HepG2 (cell line): Measurements from ENCODE around the gene RASA3. TPM values are rescaled to one million over a fixed set of nuclear protein-coding genes. Genes with fewer than 3 reads are reported as not detected.

ENCODE experiments used
- ATAC-seq: fragments of 200-7000 bp; cut with Tn5 transposase; 3 replicates; pipeline ENCODE4 v1.9.1; 2020; ENCODE audit warnings: mild to moderate bottlenecking, moderate library complexity
- BruUV-seq: library from RNA; stranded (reverse); fragments of 400-500 nt; replicated peaks from 2 replicates; lab custom pipeline; 2021; lab: Mats Ljungman, UMichigan
- CTCF ChIA-PET: fragments of 300-600 bp; formaldehyde crosslinking; extraction: SDS; loops from one replicate; lab custom pipeline; 2021; ENCODE audit warnings: low total read pairs, inconsistent platforms, low intra/inter-chr PET ratio; lab: Yijun Ruan, JAX
- POLR2A ChIA-PET: fragments of 350-600 bp; sonication (Branson Sonifier 250); formaldehyde crosslinking; loops from one replicate; lab custom pipeline; 2020; ENCODE audit warnings: antibody characterized with exemption, inconsistent platforms; lab: Yijun Ruan, JAX
- DNase-seq: peaks from one replicate; pipeline ENCODE4 v3.0.0-alpha.2; 2015; ENCODE audit warnings: low spot score
- FAIRE-seq: peaks from 3 replicates; lab custom pipeline; 2011; peaks lifted over from hg19 to GRCh38; lab: Jason Lieb, UNC
- H2AFZ ChIP-seq: one replicate; pipeline ENCODE4 v1.6.1; 2011; ENCODE audit warnings: low read length, inconsistent platforms
- H3K27ac ChIP-seq: fragments of 300-600 bp; 3 replicates; pipeline ENCODE4 v1.8.0; 2011; ENCODE audit warnings: mixed run types, mild to moderate bottlenecking, mixed read lengths, low read length, inconsistent platforms; ENCODE audit not compliant: insufficient read depth; ENCODE audit errors: extremely low read length
- H3K27me3 ChIP-seq, 2 experiments: fragments of 200-600 bp in 1 of 2; 2 replicates in 1 of 2; 3 replicates in 1 of 2; pipeline versions ENCODE4 v1.6.0 to v1.8.0; 2011; ENCODE audit warnings: low read length in 2 of 2, mild to moderate bottlenecking in 2 of 2, moderate library complexity in 2 of 2, inconsistent platforms in 1 of 2; ENCODE audit not compliant: insufficient read depth in 2 of 2, control insufficient read depth in 1 of 2
- H3K36me3 ChIP-seq, 2 experiments: fragments of 200-600 bp in 1 of 2; replicated peaks in 1 of 2; 2 replicates in 1 of 2; 3 replicates in 1 of 2; pipeline versions ENCODE4 v1.5.1 to v1.8.0; 2011; ENCODE audit warnings: low read length in 2 of 2, inconsistent platforms in 1 of 2; ENCODE audit not compliant: insufficient read depth in 2 of 2, control insufficient read depth in 1 of 2
- H3K4me1 ChIP-seq: 2 replicates; pipeline ENCODE4 v1.5.1; 2012; ENCODE audit warnings: low read length, inconsistent platforms; ENCODE audit not compliant: insufficient read depth
- H3K4me2 ChIP-seq: 2 replicates; pipeline ENCODE4 v1.6.0; 2011; ENCODE audit warnings: low read depth, low read length, inconsistent platforms
- H3K4me3 ChIP-seq, 3 experiments: fragments of 200-600 bp in 1 of 3; sonication (generic), shearing (Covaris generic) in 1 of 3; replicated peaks in 1 of 3; 2 replicates each; pipeline ENCODE4 v1.5.1; 2011 to 2016; ENCODE audit warnings: low read length in 3 of 3, inconsistent platforms in 2 of 3, low read depth in 2 of 3, mild to moderate bottlenecking in 2 of 3, control low read depth in 1 of 3, mixed read lengths in 1 of 3; ENCODE audit not compliant: insufficient read depth in 1 of 3
- H3K79me2 ChIP-seq: one replicate; pipeline ENCODE4 v1.6.1; 2011; ENCODE audit warnings: low read length, inconsistent platforms; ENCODE audit not compliant: insufficient read depth
- H3K9ac ChIP-seq: 2 replicates; pipeline ENCODE4 v1.6.0; 2011; ENCODE audit warnings: mild to moderate bottlenecking, low read depth, low read length, inconsistent platforms; ENCODE audit not compliant: insufficient read depth
- H3K9me3 ChIP-seq: 2 replicates; pipeline ENCODE4 v1.5.1; 2012; ENCODE audit warnings: mild to moderate bottlenecking, low read length
- H4K20me1 ChIP-seq: 2 replicates; pipeline ENCODE4 v1.6.0; 2011; ENCODE audit warnings: inconsistent platforms, mild to moderate bottlenecking, low read length, moderate library complexity; ENCODE audit not compliant: insufficient read depth
- ATF1 ChIP-seq: IDR thresholded peaks from 2 replicates; pipeline ENCODE4 v1.6.1; 2016; ENCODE audit warnings: mild to moderate bottlenecking, control low read depth
- CBFB ChIP-seq: sonication (generic); formaldehyde crosslinking; IDR thresholded peaks from 2 replicates; pipeline ENCODE4 v1.4.0; 2020; ENCODE audit warnings: missing genetic modification reagents
- CBX5 ChIP-seq: sonication (generic); formaldehyde crosslinking; IDR thresholded peaks from 2 replicates; pipeline ENCODE4 v1.4.0; 2020; ENCODE audit warnings: missing genetic modification reagents, borderline replicate concordance
- FOSL1 ChIP-seq: sonication (generic); formaldehyde crosslinking; IDR thresholded peaks from 2 replicates; pipeline ENCODE4 v1.9.0; 2021; ENCODE audit warnings: missing genetic modification reagents, borderline replicate concordance
- FOSL2 ChIP-seq: sonication (generic); formaldehyde crosslinking; IDR thresholded peaks from 2 replicates; pipeline ENCODE4 v1.4.0; 2020; ENCODE audit warnings: missing genetic modification reagents
- HMG20B ChIP-seq: conservative IDR thresholded peaks from 2 replicates; pipeline ENCODE4 v1.6.1; 2016; ENCODE audit warnings: missing genetic modification reagents, missing compliant biosample characterization
- MAFF ChIP-seq: IDR thresholded peaks from 2 replicates; pipeline ENCODE4 v1.6.1; 2011; ENCODE audit warnings: low read depth, low read length, improper control_type of control experiment
- MIXL1 ChIP-seq: IDR thresholded peaks from 2 replicates; pipeline ENCODE4 v1.6.1; 2016
- MYPOP ChIP-seq: sonication (generic); formaldehyde crosslinking; IDR thresholded peaks from 2 replicates; pipeline ENCODE4 v1.8.1; 2023; ENCODE audit warnings: mild to moderate bottlenecking, moderate library complexity, missing genetic modification reagents
- TRIM22 ChIP-seq: fragments of 450-650 bp; IDR thresholded peaks from 2 replicates; pipeline ENCODE4 v1.6.1; 2017
- ZFP36L2 ChIP-seq: sonication (generic); formaldehyde crosslinking; IDR thresholded peaks from 2 replicates; pipeline ENCODE4 v1.4.0; 2020; ENCODE audit warnings: missing genetic modification reagents
- ZKSCAN1 ChIP-seq: fragments of 150-350 bp; IDR thresholded peaks from 2 replicates; pipeline ENCODE4 v1.6.1; 2014; ENCODE audit warnings: low read length
- ZNF790 ChIP-seq: sonication (generic); formaldehyde crosslinking; IDR thresholded peaks from 2 replicates; pipeline ENCODE4 v1.8.0; 2022; ENCODE audit warnings: missing genetic modification reagents, mild to moderate bottlenecking, borderline replicate concordance
- WGBS: methylation state at CpG from one replicate; pipeline ENCODE4 v1.1.6; 2017; ENCODE audit warnings: low lambda C conversion rate; 5-methylcytosine and 5-hydroxymethylcytosine counted together
- in situ Hi-C: cut with HindIII; loops from 2 replicates; pipeline ENCODE4 v1.10.0; 2017; ENCODE audit warnings: low pct_unique_long_range_greater_than_20kb; ENCODE audit not compliant: extremely low pct_ligation_motif_present
- intact Hi-C: fragments of 100-400 bp; cut with micrococcal nuclease; formaldehyde crosslinking; loops from one replicate; pipeline ENCODE4 v1.10.0; 2022; ENCODE audit not compliant: unreplicated experiment
- polyA plus RNA-seq, 8 experiments: library from polyadenylated mRNA; depleted of rRNA in 3 of 8; stranded (reverse) in 7 of 8; unstranded in 1 of 8; fragments of >200 nt; fragmentation: Illumina TruSeq in 4 of 8; extraction: Trizol in 4 of 8; gene quantifications; 2 replicates each; pipeline versions ENCODE4 v1.2.1 to v1.2.3, GENCODE V29; 2011 to 2016; ENCODE audit warnings: low read depth in 4 of 8, missing spikeins in 1 of 8, mixed read lengths in 1 of 8; ENCODE audit not compliant: insufficient read depth in 1 of 8
- total RNA-seq, 5 experiments: library from RNA; depleted of rRNA; stranded (reverse); fragments of >200 nt; fragmentation: Illumina TruSeq; extraction: Trizol; gene quantifications; 2 replicates each; pipeline ENCODE4 v1.2.3, GENCODE V29; 2016; ENCODE audit warnings: low read depth in 1 of 5
- TF ChIP-seq, protein P1 (sequence below): sonication (generic); formaldehyde crosslinking; IDR thresholded peaks from 2 replicates; pipeline ENCODE4 v1.8.0; 2022; ENCODE audit warnings: mild to moderate bottlenecking, missing genetic modification reagents, borderline replicate concordance

Gene RASA3
- total and polyA plus RNA-seq, 2 of the 13 experiments (the other 11 are each of a cell fraction or from before 2014, with no cell fraction given): 0.05 TPM; not detected in 1

- no peak overlapping the region for H3K9ac ChIP-seq
- 67% methylated on average over 21 of the region's 28 CpGs for WGBS
- in situ Hi-C loops: no loop called here
- peaks cover 2 to 10% of the 10 kb centered on the region in 2 experiments; a peak in 3 of 5 replicates for H3K27me3 ChIP-seq
- ATAC-seq (no peak), FAIRE-seq (no peak)
- CTCF ChIA-PET: no interaction called here
- no peaks in the 10 kb centered on the region for H4K20me1 ChIP-seq
- no peak overlapping the region for H3K27ac ChIP-seq
- no peak overlapping the region for H3K4me3 ChIP-seq
- H3K4me2 ChIP-seq: no peak overlapping the region
- H3K79me2 ChIP-seq: no peaks in the 10 kb centered on the region
- no peaks in the 10 kb centered on the region for H3K36me3 ChIP-seq
- POLR2A ChIA-PET: no interaction called here
- no peaks in the 10 kb centered on the region for H3K4me1 ChIP-seq
- no peak for TF ChIP-seq HMG20B (CRISPR knock-in tag)
- no peak for TF ChIP-seq ZFP36L2 (CRISPR knock-in tag)
- no peak for TF ChIP-seq FOSL1 (CRISPR knock-in tag)
- TF ChIP-seq FOSL2: no peak
- no peak for TF ChIP-seq ATF1
- TF ChIP-seq ZNF790 (CRISPR knock-in tag): no peak
- no peak for TF ChIP-seq MAFF
- TF ChIP-seq, protein P1, sequence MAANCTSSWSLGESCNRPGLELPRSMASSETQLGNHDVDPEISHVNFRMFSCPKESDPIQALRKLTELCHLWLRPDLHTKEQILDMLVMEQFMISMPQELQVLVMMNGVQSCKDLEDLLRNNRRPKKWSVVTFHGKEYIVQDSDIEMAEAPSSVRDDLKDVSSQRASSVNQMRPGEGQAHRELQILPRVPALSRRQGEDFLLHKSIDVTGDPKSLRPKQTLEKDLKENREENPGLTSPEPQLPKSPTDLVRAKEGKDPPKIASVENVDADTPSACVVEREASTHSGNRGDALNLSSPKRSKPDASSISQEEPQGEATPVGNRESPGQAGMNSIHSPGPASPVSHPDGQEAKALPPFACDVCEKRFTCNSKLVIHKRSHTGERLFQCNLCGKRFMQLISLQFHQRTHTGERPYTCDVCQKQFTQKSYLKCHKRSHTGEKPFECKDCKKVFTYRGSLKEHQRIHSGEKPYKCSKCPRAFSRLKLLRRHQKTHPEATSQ (CRISPR knock-in tag): no peak
- no peak for TF ChIP-seq TRIM22
- no peak for TF ChIP-seq ZKSCAN1
- TF ChIP-seq MIXL1: no peak
- TF ChIP-seq CBX5 (CRISPR knock-in tag): no peak
- no peak for TF ChIP-seq MYPOP
- TF ChIP-seq CBFB (CRISPR knock-in tag): no peak
- TF ChIP-seq, all 625 proteins: peak for 0
- intact Hi-C loops: no loop called here
- Histone ChIP-seq H3K9me3 (no peaks in the 10 kb centered on the region), H2AFZ (no peak overlapping the region)
- no peak for DNase-seq
- BruUV-seq: no TSS peak
Observed at GRCh38 chr13:113981611-113982295, 150.7 kb downstream of the RASA3 start.
